ENCODE data around the gene SEPTIN12.
"Not testable (repeated sequence)": the region's sequence is repeated elsewhere in the genome, so short reads cannot be mapped to it uniquely, and the experiment has no call there.

The SEPTIN12 gene

DNA sequence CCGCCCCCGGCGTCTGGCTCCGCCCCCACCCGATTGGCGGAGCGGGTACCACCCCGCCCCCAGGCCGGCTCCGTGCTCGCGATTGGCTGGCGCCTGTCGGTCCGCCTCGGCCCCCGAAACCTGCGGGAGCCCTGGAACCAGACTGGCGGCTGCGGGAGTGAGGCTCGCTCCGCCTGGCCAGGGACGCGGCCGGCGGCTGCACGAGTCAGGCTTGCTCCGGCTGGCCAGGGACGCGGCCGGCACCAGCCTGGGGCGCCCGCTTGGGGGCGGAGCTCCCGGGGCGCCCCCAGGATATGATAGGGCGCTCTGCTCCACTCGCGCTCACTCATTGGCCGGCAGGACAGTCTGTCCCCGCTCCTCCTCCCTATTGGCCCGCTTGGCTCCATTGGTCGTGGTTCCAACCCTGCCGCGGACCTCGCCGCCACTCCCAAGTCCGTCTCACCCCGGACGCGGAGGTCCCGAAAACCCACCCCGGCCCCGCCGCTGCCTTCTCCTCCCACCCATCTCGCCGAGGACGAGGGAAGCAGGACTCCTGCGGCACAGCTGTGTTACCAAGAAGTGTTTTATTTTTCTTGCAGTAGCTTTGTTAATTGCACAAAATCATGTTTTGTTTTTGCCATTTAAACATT lies 14.6 kb upstream of the SEPTIN12 start:
- ATAC-seq: peak; percentile 93 to 96

DNA sequence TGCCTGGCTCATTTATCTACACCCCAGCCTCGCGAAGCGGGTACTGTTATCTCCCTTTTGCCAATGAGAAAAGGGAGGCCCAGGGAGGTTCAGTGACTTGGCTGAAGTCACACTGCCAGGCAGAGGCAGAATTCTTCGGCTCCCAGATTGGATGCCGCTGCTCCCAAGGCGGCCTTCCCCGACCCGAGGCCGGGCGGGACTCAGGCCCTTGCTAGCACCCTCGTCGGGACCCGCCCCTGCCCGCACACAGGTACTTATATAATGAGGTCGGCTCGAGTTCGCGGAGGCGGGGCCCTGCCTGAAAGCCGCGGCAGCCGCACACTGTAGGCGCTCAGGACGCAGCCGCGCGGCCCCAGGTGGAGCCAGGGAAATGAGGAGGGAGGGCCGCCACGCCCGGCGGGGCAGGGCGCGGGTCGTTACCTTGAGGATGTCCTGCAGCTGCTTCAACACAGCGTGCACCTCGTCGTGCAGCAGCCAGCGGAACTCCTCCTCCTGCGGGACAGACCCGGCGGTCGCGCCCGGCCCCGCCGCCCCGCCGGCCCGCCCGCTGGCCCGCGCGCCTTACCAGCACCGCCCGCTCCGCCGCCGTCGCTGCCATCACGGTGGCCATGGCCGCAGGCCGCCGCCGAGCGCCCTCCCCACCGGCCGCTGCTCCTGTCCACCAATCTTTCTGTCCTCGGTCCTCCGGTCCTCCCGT lies 14.0 kb upstream of the SEPTIN12 start, which contains the start of gene ROGDI:
TSS of gene ROGDI (minus strand) at position 672 of the 697 bp plus-strand sequence. CDS start at position 610, 62 bp downstream.
- ATAC-seq: peak; percentile 61 to 64

DNA sequence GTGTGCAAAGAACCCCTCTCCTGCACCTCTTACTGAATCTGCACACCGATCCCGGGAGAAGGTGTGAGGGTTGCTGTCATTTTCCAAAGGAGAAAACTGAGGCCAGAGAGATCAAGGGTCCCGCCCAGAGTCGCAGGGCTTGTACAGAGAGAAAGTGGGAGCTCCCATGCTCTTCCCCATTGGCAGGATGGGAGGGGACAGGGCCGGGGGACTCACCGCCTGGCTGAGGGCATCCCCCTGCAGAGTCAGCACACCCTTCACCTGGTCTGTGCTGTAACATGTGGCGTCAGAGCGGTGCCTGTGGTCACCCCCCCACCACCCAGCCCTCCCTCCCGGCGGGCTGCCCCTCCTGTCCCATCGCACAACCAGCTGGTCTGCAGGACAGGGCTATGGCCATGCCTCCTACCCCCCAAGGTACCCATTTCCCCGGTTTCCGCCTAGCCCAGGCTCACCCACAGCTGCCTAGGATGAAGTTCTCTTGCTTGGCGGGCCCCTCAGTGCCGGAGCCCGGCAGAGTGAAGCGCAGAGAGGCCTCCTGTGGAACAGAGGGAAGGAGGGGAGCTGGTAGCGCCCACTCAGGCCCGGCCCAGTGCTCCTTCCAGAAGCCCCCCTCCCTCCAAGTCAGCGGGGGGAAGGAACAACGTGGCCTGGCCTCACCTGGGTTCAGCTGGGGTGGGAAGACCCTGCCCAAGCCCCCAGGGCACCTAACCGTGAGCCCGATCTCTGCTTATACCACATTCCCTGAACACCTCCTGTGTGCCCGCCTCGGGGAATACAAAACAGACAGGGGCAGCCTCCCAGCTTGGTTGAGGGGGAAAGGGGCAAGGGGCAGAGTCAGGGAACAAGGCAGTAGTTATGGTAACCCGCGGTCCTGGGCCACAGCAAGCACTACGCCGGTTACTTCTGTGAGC lies 13.2 kb upstream of the SEPTIN12 start:
- ATAC-seq: no peak

DNA sequence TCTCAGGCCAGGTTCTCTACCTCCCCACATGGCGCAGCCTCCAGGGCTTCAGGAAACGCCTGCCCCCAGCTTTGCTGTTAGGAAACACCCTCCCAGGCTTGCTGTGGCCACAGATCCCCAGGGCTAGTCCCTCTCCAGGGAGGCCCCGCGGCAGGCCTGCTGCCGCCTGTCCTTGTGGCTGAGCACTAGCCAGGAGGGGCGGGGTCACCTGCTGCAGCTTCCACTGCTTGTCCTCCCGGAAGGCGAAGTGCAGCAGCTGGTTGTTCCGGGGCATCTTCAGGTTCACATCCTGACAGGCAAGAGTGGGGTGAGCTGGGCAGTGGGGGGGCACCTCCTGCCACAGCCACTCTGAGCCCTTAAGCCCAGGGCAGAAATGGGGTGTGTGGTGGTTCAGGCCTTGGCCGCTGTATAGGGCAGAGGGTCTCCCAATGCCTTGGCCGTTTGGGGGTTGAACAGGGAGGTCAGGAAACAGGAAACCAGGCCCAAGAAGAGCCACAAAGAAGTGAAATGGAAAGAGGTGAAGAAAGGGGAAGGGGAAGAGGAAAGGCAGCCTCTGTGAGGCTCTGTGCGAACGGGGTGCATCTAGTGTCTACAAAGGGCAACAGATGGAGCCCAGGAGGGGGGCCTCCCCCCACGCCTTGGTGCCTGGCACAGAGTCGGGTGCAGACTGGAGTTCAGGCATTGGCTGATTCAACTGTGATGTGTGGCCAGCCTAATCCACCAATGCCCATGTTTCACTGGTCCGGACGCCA lies 12.3 kb upstream of the SEPTIN12 start:
- no peak for ATAC-seq

DNA sequence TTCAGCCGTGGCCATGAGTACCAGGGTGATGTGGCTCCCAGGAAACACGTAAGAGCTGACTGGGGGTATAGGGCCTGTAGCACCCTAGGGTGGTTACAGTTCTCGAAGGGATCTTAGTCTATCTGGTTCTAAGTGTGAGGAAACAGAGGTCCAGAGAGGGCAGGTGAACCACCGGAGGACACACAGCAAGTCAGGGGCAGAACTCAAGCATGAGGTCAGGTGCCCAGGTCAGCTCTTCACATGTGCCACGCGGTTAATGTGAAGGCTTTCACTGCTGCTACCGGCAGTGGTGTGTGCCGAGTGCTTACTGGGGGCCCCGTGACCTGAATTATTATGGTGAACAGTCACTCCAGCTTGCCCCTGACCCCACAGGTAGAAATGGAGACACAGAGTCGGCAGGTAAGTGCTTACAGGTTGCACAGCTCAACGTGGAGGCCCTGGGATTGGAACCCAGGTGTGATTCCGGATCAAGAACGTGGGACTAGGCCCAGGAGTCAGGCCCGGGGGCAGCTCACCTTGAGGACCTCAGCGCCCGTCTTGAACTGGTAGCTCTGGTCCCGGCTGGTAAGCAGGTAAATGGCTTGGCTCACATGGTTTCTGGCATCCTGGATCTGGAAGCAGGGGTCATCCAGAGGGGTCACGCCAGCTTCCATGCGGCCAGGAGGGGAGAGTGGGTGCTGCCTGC lies 11.2 kb upstream of the SEPTIN12 start:
- ATAC-seq: no peak

DNA sequence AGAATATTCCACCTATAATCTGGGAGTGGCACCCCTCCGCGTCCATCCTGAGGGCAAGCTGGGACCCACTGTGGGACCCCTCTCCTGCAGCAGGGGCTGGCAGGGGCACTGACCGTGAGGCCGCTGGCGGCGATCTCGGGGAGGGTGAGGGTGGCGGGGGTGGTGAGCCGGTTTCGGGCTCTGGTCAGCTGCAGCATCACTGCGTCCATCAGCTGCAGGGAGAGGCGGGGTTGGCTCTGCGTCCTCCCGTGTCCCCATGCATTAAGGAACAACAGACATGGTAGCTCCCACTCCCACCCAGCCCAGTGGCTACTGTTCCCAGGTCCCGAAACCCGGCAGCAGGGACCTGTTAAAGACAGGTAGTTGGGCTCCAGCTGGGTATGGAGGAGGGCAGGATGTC lies 10.3 kb upstream of the SEPTIN12 start:
- ATAC-seq: no peak

DNA sequence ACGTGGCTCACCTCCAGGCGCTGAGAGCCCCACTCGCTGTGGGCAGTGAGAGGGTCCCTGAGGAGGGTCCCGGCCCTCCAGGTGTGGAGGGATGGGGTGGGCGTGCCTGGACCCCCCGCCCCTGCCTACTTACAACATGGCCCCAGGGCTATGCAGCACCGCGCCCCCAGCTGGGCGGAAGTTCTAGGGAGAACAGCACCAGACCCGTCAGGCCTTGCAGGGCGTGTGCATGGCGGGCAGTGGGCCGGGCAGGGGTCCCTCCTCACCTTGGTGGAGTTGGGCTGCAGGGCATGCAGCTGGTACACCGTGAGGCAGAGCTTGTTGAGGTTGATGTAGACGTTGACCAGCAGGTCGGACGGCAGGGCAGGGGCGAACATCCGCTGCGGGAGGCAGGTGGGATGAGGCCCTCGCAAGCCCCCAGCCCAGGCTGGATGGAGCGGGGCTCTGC lies 9.7 kb upstream of the SEPTIN12 start:
- no peak for ATAC-seq

DNA sequence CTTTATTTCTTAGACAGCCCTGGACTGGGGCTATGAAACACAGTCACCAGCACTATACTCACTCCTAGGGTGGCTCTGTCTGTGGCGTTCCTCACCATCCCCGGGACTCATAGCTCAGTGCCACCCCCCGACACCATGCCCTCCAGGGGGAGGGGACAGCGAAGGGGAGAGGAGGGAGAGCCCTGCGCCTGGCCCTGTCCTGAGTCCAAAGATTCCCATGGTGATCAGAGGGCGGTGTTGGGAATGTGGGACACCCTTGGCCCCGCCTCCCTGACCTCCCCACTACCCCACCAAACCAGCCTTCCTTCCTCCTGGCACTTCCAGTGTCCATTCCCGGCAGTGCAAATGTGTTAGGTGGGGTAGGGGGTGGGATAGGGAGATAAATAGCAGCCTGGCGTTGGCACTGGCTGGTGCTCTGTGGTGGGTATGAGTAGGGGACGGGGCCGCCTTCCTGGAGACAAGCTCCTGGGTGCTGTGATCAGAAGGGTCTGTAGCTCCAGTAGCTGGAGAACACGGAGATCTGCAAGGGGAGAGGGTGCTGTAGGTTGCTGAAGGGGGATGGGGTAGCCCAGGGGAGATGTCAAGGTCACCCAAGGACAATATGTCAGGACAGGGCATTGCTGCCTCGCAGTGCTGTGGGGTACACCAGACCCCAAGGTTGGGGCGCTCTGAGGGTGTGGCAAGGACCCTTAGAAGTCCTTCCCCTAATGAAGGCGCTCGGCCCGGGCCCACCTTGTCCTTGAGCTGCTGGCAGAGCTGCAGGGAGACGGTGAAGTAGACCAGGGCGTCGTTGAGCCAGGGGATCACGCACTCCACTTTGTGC lies 9.0 kb upstream of the SEPTIN12 start:
- no peak for ATAC-seq

DNA sequence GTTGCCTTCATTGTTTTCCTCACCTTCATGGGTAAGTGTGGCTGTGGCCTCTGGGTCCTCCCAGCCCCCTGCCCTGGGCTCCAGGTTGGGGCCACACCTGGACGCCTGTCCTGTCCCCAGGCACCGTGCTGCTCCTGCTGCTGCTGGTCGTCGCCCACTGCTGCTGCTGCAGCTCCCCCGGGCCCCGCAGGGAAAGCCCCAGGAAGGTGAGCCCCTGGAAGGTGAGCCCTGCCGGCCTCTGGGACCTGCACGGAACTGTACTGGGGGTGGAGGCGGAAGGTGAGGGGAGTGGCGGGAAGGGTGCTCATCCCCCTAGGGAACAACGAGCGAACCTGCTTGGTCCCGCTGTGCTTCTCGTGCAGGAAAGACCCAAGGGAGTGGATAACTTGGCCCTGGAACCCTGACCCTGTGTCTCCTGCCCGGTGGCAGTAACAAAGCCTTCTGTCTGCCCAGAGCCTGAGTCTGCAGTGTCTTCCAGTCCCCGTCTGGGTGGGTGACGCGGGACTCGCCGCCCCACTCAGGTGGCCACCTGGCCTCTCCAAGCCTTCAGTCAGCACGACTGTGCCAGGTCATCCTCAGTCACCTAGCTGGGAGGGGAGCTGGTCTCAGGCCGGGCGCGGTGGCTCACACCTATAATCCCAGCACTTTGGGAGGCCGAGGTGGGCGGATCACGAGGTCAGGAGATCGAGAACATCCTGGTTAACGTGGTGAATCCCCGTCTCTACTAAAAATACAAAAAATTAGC lies 7.9 kb upstream of the SEPTIN12 start:
- ATAC-seq: no peak

DNA sequence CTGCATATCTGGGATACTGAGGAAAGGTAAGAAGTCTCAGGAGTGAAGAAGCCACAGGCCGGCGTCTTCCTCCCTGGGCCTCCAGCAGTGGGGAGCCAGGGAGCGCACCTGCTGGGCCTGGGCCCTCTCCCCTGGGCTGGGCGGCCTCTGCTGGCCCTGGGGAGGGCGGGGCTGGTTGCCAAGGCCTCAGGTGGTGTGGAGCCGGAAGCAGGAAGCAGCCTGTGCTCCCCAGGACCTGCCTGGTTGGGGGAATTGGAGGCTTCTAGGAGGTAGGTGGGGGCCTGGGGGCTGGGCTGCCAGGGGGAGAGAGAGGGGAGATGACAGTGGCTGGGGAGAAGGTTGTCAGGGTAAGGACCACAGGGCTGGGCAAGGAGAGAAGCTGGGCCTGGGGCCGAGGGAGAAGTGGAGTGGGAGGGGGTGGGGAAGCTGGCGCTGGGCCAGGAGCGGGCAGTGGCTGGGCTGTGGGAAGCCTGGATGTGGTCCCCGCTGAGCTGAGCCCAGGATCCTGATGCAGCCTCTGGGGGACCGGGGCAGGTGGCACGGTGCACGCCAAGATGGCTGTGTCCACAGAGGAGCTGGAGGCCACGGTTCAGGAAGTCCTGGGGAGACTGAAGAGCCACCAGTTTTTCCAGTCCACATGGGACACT lies 7.2 kb upstream of the SEPTIN12 start, which contains the start of gene SMIM22:
TSS of gene SMIM22 (plus strand) at position 189 of the 647 bp plus-strand sequence. CDS start at position 555, 366 bp downstream.
- ATAC-seq: no peak

DNA sequence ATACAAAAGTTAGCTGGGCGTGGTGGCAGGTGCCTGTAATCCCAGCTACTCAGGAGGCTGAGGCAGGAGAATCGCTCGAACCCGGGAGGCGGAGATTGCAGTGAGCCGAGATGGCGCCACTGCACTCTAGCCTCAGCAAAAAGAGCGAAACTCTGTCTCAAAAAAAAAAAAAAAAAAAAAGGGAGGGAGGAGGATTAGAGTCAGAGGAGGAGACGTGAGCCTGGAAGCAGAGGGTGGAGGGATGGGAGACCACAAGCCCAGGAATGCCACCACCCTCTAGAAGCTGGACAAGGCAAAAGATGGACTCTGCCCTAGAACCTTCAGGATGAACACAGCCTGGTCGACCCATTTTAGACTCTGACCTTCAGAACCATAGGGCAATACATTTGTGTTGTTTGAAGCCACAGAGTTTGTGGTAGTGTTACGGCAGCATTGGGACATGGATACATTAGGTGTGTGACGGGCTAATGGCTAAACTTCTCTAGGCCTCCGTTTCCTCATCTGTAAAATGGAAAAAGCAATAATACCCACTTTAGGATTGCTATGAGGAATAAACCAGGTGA lies 4.9 kb upstream of the SEPTIN12 start:
- ATAC-seq: no peak

DNA sequence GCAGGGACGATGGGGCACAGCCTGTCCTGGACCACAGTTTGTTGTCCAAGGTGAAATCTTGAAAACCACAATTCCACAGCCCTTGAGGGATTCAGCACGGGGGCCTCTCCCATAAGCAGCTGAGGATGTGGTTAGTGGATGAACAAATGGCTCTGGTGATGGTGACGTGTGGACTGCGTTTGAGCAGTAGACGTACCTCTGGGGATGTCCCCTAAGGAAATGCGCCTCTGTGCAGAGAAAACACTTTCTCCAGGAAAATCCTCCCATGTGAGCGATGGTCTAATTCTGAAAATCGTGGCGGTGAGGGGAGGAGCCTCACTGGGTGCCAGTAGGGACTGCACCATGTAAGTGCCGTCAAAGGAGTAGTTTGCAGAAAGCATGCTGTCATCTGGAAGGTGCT lies 2.7 kb upstream of the SEPTIN12 start:
- no peak for ATAC-seq

DNA sequence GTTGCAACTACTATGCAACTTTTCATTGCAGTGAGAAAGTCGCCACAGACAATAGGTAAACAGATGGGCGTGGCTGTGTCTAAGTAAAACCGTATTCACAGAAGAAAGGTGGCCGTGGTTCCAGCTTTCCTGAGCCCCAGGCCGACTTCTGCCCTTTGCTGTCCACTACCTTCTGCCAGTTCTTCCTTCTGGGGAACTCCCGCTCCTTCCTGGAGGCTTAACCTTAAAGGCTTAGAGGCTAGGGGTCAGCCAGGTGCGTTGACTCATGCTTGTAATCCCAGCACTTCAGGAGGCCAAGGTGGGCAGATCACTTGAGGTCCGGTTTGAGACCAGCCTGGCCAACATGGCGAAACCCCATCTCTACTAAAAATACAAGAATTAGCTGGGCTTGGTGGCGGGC lies 2.1 kb upstream of the SEPTIN12 start:
- no peak for ATAC-seq

DNA sequence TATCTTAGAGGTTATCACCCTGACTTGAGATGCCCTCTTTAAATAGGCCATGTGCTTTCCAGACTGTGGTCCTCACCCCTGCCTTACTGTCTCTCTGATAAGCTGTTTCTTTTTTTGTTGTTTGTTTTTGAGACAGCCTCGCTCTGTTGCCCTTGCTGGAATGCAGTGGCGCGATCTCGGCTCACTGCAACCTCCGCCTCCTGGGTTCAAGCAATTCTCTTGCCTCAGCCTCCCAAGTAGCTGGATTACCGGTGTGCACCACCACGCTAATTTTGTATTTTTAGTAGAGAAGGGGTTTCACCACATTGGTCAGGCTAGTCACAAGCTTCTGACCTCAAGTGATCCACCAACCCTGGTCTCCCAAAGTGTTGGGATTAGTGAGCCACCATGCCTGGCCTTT lies 765 bp upstream of the SEPTIN12 start:
- no peak for ATAC-seq

DNA sequence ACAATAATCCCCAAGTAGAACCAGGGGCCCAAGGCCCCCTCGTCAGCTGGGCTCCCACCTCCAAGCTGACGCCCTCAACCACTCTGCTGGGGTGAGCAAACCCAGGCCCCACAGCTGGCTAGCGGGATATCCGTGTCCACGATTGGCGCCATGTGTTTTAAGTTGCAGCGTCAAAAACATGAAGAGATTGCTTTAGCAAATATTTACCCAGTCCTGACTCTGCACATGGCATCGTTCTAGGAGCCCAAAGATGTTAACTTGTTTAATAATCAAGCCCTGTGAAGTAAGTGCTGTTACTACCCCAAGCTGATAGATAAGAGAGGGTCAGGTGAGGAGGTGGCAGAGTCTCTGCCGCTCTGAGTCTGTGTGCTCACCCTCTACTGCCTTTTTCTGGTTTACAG lies 344 bp upstream of the SEPTIN12 start:
- ATAC-seq: no peak

DNA sequence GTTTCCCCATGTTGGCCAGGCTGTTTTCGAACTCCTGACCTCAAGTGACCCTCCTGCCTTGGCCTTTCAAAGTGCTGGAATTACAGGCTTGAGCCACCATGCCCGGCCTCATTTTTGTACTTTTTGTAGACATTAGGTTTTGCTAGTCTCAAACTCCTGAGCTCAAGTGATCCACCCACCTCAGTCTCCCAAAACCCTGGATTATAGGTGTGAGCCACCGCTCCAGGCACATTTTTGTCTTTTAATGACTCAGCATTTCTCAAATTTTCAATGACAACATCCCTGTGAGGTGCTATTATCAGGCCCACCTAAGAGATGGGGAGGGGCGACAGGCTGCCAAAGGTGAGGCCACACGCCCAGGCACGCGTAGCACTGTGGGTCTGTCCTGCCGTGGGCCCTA lies 1.1 kb downstream of the SEPTIN12 start:
- no peak for ATAC-seq

DNA sequence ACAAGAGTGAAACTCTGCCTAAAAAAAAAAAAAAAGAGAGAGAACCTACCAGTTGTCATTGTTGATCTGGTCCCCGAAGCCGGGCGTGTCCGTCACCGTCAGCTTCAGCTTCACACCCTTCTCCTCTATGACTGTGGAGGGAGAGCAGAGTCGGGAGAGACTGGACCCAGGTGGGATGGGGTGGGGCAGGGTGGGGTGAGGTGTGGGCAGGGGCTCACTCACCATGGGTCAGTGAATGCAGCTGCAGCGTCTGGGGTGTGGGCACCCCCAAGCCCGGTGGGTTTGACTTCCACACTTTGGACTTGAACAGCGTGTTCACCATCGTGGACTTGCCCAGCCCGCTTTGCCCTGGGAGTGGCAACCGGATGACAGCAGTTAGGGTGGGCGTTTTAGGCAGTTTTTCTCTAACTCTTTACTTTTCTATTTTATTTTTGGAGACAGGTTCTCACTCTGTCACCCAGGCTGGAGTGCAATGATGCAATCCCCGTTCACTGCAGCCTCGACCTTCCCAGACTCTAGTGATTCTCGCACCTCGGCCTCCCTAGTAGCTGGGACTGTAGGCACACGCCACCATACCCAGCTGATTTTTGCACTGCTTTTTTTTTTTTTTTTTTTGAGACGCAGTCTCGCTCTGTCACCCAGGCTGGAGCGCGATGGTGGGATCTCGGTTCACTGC lies 2.2 kb downstream of the SEPTIN12 start:
- ATAC-seq: no peak

DNA sequence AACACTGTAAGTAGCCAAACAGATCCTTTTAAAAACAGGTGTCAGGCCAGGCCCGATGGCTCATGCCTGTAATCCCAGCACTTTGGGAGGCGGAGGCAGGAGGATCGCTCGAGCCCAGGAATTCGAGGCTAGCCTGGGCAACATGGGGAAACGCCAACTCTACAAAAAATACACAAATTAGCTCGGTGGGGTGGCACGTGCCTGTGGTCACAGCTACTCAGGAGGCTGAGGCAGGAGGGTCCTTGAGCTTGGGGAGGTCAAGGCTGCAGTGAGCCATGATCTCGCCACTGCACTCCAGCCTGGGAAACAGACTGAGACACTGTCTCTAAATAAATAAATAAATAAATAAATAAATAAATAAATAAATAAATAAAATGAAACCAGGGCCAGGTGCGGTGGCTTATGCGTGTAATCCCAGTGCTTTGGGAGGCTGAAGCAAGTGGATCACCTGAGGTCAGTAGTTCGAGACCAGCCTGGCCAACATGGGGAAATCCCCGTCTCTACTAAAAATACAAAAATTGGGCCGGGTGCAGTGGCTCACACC lies 3.6 kb downstream of the SEPTIN12 start:
- ATAC-seq: not testable (repeated sequence)

Measured in activated CD4-positive, CD25-positive, alpha-beta regulatory T cell treated with anti-CD3 and anti-CD28 coated beads, Interleukin-2, amount 50 U/mL, for 24 hours (primary cell).